ENCODE data around the gene LY86. TPM values are rescaled to one million over a fixed set of nuclear protein-coding genes. Genes with fewer than 3 reads are reported as not detected.
"Not testable (repeated sequence)": the region's sequence is repeated elsewhere in the genome, so short reads cannot be mapped to it uniquely, and the experiment has no call there.

The LY86 gene
- total RNA-seq, 1 donor from 2014 or later = not detected

DNA sequence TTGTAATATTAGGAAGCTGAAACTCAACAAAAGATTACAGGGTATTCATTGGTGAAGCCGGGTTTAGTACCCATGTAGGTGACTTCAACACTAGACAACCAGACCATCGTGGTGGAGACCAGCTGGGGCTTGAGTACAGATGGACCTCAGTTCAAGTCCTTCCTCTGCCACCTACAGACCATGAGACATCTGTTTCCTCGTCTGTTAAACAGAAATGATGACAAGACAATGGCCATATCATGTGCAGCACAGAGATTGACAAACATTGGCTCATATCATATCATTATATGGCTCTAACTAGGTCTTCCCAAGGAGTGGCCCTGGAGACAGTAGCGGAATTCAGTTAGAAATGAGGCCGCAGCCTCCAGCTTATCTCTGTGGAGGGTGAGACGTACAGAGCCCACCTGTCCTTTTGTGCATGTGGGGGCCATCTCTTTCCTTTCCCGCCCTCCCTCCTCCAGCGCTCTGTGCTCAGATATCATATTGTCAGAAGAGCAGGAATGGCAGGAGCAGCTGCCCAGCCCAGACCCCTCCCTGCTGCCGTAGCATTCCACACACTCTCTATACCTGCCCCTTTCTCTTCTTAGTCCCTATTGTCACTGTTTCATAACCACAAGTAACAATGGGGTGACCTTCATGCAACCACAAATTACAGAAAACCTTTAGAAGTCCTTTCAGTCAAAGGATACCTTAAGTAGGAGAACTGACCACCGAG, 75.1 kb downstream of the LY86 start:
- no peak overlapping the region for H3K4me3 Mint-ChIP-seq
- no peaks in the 10 kb centered on the region for H3K36me3 Mint-ChIP-seq
- TF ChIP-seq, protein P1, sequence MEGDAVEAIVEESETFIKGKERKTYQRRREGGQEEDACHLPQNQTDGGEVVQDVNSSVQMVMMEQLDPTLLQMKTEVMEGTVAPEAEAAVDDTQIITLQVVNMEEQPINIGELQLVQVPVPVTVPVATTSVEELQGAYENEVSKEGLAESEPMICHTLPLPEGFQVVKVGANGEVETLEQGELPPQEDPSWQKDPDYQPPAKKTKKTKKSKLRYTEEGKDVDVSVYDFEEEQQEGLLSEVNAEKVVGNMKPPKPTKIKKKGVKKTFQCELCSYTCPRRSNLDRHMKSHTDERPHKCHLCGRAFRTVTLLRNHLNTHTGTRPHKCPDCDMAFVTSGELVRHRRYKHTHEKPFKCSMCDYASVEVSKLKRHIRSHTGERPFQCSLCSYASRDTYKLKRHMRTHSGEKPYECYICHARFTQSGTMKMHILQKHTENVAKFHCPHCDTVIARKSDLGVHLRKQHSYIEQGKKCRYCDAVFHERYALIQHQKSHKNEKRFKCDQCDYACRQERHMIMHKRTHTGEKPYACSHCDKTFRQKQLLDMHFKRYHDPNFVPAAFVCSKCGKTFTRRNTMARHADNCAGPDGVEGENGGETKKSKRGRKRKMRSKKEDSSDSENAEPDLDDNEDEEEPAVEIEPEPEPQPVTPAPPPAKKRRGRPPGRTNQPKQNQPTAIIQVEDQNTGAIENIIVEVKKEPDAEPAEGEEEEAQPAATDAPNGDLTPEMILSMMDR (IDR thresholded peaks at IDR 0.05; ENCODE audit: unreplicated experiment) = no peak
- no peaks in the 10 kb centered on the region for H3K27me3 Mint-ChIP-seq (ENCODE audit: low read depth)
- H3K4me1 Mint-ChIP-seq = peaks cover 27% of the 10 kb centered on the region
- no peaks in the 10 kb centered on the region for H3K9me3 Mint-ChIP-seq
- DNase-seq (ENCODE audit: low spot score in 2 of 2, unreplicated experiment in 2 of 2) = no peak
- H3K27ac Mint-ChIP-seq = no peak overlapping the region

DNA sequence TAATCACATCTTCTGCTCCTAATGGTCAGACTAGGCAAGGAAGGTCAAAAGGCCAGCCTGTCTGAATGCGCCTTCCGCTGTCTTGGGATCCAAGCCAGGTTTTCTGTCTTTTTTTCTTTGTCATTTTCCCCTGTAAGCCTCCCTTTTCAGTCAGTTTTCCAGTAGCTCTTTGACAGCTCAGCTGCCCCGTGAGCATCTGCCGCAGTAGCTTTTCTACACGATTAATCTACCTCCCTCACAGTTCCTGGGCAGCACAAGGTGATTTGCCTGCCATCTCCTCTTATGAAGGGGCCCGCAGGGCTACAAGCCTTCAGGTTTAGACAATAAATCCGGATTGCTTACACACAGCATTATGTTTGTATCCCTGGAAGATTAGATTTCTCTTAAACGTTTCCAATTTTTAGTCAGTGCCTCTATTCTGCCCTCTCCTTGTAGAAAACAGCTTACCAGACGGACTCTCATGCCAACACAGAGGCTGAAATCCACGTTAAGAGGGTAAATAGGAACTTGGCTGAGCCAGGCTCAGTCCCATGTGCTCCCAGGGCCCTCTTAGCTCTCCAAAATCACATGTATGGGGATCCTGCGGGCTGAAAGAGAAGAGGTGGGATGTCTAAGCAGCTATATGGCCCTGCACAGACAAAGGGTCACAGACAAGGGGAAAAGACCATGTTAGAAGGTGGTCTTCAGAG, 77.2 kb downstream of the LY86 start:
- Mint-ChIP-seq H3K9me3 (peaks cover 11% of the 10 kb centered on the region), H3K27ac (peak overlapping the region; percentile 33), H3K27me3 (ENCODE audit: low read depth) (peaks cover 17% of the 10 kb centered on the region), H3K36me3 (no peaks in the 10 kb centered on the region), H3K4me3 (no peak overlapping the region), H3K4me1 (peaks cover 27% of the 10 kb centered on the region)
- no peak for DNase-seq (ENCODE audit: low spot score in 2 of 2, unreplicated experiment in 2 of 2)
- TF ChIP-seq, protein P1 (IDR thresholded peaks at IDR 0.05; ENCODE audit: unreplicated experiment) = no peak

DNA sequence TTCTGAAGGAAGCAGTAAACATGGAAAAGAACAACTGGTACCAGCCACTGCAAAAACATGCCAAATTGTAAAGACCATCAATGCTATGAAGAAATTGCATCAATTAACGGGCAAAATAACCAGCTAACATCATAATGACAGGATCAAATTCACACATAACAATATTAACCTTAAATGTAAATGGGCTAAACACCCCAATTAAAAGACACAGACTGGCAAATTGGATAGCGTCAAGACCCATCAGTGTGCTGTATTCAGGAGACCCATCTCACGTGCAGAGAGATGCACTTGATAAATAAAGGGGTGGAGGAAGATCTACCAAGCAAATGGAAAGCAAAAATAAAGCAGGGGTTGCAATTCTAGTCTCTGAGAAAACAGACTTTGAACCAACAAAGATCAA, 81.6 kb downstream of the LY86 start:
- not testable (repeated sequence) for DNase-seq (ENCODE audit: low spot score in 2 of 2, unreplicated experiment in 2 of 2); H3K36me3 Mint-ChIP-seq; H3K27ac Mint-ChIP-seq; H3K4me1 Mint-ChIP-seq; H3K4me3 Mint-ChIP-seq
- Mint-ChIP-seq H3K27me3 (ENCODE audit: low read depth) (peaks cover 26% of the 10 kb centered on the region), H3K9me3 (peaks cover 15% of the 10 kb centered on the region)

DNA sequence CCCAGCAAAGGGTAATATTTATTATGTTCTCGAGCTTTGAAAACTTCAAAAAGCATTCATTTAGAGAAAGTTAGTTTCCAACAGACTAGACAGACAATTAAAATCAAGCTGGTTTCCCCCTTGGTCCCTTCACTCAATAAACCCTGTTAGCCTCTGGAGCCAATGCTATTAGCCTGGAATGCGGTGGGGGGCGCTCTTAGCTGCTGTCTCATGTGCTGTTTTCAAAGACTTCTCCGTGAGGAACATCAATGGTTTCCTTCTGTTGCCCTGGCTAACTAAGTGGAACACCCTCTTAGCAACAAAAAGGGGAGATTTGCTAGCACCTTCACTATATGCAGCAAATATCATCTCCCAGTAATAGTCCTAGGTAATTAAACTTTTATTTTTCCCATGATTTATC, 86.4 kb downstream of the LY86 start:
- no peaks in the 10 kb centered on the region for H3K36me3 Mint-ChIP-seq
- H3K27ac Mint-ChIP-seq = no peak overlapping the region
- H3K4me1 Mint-ChIP-seq = peaks cover 28% of the 10 kb centered on the region
- H3K9me3 Mint-ChIP-seq = peaks cover 9% of the 10 kb centered on the region
- no peak overlapping the region for H3K4me3 Mint-ChIP-seq
- DNase-seq (ENCODE audit: low spot score in 2 of 2, unreplicated experiment in 2 of 2) = no peak
- peaks cover 18% of the 10 kb centered on the region for H3K27me3 Mint-ChIP-seq (ENCODE audit: low read depth)
- TF ChIP-seq, protein P1 (IDR thresholded peaks at IDR 0.05; ENCODE audit: unreplicated experiment) = no peak

DNA sequence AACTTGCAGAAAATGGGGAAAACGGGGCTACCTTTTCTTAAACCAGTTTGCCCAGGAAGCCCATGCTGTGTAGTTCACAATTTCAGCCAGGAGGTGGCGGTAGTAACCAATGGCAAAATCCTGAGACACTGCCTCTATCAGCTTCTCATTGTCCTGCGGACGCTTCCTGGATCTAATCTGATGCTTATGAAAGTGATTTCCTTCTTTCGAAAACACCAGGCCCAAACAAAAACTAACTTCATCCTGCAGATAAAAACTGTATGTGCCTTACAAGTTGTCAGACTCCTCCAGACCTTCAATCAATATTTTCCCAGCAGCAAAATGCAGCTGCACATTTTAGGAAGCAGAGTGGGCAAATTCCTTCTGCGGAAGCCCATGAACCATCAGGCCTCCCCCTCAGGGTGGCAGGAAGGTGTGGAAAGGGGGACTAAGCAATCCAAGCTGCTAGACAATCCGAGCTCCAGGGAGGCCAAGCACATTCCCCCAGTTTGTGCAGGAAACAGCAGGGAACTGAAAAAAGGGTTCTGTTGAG, 88.5 kb downstream of the LY86 start:
- Mint-ChIP-seq H3K4me3 (no peak overlapping the region), H3K36me3 (no peaks in the 10 kb centered on the region), H3K9me3 (peaks cover 4% of the 10 kb centered on the region), H3K4me1 (peaks cover 47% of the 10 kb centered on the region), H3K27me3 (ENCODE audit: low read depth) (no peaks in the 10 kb centered on the region), H3K27ac (peak overlapping the region; percentile 82)
- TF ChIP-seq, protein P1 (IDR thresholded peaks at IDR 0.05; ENCODE audit: unreplicated experiment) = peak; percentile 97
- peak; percentile 41 to 89 for DNase-seq (ENCODE audit: low spot score in 2 of 2, unreplicated experiment in 2 of 2)

DNA sequence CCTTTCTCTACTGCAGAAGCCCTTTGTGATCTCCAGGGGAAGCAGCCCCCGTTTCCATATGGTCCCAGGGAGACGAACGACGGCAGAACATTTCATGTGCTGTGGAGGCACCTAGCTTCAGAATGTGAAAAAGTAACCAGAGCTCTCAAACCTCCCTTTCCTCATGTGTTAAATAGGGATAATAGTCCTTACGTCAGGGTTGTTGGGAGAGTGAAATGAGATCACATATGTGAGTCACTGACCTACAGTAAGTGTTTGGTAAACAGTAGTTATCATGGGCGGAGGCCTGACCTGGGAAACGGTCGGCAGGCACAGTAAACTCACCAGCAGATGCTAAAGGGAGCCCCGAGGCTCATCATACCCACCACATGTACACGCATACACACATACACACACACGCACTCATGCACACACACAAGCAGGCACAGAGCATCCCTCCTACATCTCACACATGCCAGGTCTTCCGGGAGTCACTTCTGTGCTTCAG, 89.7 kb downstream of the LY86 start:
- Mint-ChIP-seq H3K4me3 (no peak overlapping the region), H3K9me3 (peaks cover under 1% of the 10 kb centered on the region), H3K27me3 (ENCODE audit: low read depth) (no peaks in the 10 kb centered on the region), H3K4me1 (peaks cover 53% of the 10 kb centered on the region), H3K36me3 (no peaks in the 10 kb centered on the region), H3K27ac (no peak overlapping the region)
- DNase-seq (ENCODE audit: low spot score in 2 of 2, unreplicated experiment in 2 of 2) = no peak
- TF ChIP-seq, protein P1 (IDR thresholded peaks at IDR 0.05; ENCODE audit: unreplicated experiment) = no peak

All from mesothelial cell of epicardium (in vitro differentiated cells).